Measurements from ENCODE around the gene WIPI1. TPM values are rescaled to one million over a fixed set of nuclear protein-coding genes. Genes with fewer than 3 reads are reported as not detected.

WIPI1 gene
- total RNA-seq, 4 donors from 2014 or later: 27.0 to 59.4 (median 43.5) TPM

DNA sequence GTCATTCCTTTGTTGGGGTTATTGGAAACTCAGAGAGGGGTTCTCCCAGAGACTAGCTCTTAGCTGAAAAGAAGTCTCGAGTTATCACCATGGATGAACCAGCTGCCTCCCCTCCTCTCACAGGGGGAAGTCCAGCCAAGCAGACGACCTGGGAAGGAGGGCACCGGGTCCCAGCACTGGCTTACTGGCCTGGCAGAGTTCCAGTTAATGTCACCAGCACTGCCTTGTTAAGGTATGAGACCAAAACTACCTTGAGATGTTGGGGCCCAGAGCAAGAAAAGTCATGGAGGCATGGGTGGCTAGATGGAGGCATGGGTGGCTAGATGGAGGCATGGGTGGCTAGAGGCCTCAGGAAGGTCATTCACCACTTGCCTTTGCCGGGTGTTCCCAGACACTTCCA, 72.4 kb downstream of the WIPI1 start:
- 87% methylated on average over 3 of the region's 4 CpGs for WGBS

DNA sequence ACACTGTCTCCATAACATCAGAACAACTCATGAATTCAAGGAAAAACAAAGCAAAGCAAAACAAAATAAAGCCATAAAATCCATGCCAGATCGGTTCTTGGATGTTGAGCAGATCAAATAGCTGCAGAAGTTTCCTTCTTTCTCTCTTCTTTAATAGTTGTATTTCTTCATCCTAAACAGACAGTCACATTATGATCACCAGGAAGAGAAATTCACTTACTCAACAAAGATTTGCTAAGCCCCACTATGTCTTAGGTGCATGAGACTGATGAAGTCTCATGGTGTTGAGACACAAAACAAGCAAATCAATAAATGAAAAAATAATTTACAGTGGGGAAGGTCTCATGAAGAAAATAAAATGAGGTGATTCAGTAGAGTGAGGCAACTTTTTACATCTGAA, 72.8 kb downstream of the WIPI1 start:
- Histone ChIP-seq H3K9me3 (no peaks in the 10 kb centered on the region), H3K27me3 (no peaks in the 10 kb centered on the region), H3K4me1 (peaks cover 16 to 37% (median 27%) of the 10 kb centered on the region in 4 donors), H3K27ac (replicated peaks in 1 of 4) (peak overlapping the region; percentile 4 to 35 (median 30)), H3K4me3 (no peak overlapping the region), H3K36me3 (no peaks in the 10 kb centered on the region)
- WGBS: 71% methylated on average over 1 of the region's 1 CpG
- intact Hi-C loops (cut with DNase I): no loop called here
- DNase-seq (ENCODE audit: extremely low spot score): no peak
- TF ChIP-seq, protein P1, sequence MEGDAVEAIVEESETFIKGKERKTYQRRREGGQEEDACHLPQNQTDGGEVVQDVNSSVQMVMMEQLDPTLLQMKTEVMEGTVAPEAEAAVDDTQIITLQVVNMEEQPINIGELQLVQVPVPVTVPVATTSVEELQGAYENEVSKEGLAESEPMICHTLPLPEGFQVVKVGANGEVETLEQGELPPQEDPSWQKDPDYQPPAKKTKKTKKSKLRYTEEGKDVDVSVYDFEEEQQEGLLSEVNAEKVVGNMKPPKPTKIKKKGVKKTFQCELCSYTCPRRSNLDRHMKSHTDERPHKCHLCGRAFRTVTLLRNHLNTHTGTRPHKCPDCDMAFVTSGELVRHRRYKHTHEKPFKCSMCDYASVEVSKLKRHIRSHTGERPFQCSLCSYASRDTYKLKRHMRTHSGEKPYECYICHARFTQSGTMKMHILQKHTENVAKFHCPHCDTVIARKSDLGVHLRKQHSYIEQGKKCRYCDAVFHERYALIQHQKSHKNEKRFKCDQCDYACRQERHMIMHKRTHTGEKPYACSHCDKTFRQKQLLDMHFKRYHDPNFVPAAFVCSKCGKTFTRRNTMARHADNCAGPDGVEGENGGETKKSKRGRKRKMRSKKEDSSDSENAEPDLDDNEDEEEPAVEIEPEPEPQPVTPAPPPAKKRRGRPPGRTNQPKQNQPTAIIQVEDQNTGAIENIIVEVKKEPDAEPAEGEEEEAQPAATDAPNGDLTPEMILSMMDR (IDR thresholded peaks at IDR 0.05): no peak
- TF ChIP-seq POLR2AphosphoS5 (IDR thresholded peaks at IDR 0.05) (no peak), POLR2A (IDR thresholded peaks at IDR 0.05; ENCODE audit: low read depth) (no peak), EP300 (IDR thresholded peaks at IDR 0.05) (no peak)

More for the DNA sequence above, 72.4 kb downstream of the WIPI1 start:
- no peak for DNase-seq (ENCODE audit: extremely low spot score)
- Histone ChIP-seq H3K9me3 (no peaks in the 10 kb centered on the region), H3K4me1 (peaks cover 15 to 33% (median 24%) of the 10 kb centered on the region in 4 donors), H3K27me3 (no peaks in the 10 kb centered on the region), H3K27ac (replicated peaks in 1 of 4) (no peak overlapping the region), H3K4me3 (no peak overlapping the region), H3K36me3 (no peaks in the 10 kb centered on the region)
- no peak for TF ChIP-seq EP300 (IDR thresholded peaks at IDR 0.05)
- no peak for TF ChIP-seq POLR2A (IDR thresholded peaks at IDR 0.05; ENCODE audit: low read depth)
- TF ChIP-seq, protein P1 (IDR thresholded peaks at IDR 0.05): no peak
- no peak for TF ChIP-seq POLR2AphosphoS5 (IDR thresholded peaks at IDR 0.05)
- intact Hi-C loops (cut with DNase I): no loop called here

DNA sequence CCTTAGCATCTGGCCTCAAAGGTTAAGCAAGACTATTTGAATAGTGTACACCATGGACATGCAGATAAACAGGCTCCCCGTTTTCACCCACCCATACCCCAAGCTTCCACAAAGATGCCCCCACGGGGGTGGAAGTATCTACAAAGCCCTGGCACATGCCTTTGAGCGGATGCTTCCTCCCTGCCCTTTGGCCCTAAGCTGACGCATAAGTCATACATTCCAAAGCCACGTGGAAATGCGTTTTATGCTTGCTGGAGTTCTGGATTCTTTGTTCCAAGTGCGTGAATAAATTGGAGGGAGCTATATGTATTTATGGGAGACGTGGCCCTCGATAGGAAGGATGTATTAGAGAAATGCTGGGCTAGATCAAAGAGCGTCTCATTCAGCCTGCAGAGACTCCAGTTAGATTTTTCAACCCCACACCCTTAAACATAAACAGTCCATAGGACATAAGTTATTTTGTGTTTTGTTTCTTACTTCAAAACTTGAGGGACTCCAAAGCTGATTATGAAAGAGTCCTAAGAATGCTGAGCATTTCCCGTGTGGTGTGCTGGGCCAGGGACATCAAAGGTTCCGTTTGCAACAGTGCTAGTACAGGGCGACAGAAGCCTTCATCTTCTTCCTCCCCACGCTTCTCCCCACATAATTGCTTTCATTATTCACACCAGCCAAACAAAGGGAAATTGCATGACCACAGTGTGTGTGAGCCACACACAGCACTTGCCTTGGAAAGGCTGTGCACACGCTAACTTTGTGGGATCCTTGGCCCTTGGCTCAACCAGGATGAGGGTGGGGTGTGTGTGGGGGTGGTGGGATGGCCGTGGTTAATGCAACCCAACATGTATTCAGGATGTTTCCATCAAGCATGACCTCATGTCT, 73.6 kb downstream of the WIPI1 start:
- Histone ChIP-seq H3K4me1 (peaks cover 24 to 45% (median 35%) of the 10 kb centered on the region in 4 donors), H3K36me3 (no peaks in the 10 kb centered on the region), H3K27me3 (no peaks in the 10 kb centered on the region), H3K9me3 (no peaks in the 10 kb centered on the region), H3K27ac (replicated peaks in 1 of 4) (peak overlapping the region; percentile 4 to 35 (median 26)), H3K4me3 (no peak overlapping the region)
- TF ChIP-seq EP300 (IDR thresholded peaks at IDR 0.05): no peak
- TF ChIP-seq POLR2AphosphoS5 (IDR thresholded peaks at IDR 0.05): peak in 1 of 2 donors; percentile 5
- DNase-seq (ENCODE audit: extremely low spot score): no peak
- WGBS: 54% methylated on average over 16 of the region's 16 CpGs
- intact Hi-C loops (cut with DNase I): no loop called here

DNA sequence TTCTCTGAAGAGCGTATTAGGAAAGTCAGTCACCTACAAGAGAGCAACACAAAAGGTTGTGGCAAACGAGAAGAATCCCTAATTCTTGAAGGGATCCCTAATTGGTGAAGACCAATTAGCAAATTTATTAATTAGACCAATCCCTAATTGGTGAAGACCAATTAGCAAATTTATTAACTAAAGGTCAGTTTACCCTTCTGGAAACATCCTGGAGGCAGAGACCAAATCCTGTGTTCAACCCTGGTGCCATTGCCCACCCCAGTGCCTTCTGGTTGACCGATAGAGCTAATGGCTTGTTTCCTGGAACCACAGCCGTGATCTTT, 74.2 kb downstream of the WIPI1 start:
- intact Hi-C loops (cut with DNase I): no loop called here

GRCh38 chr17:68382582-68383085, 74.7 kb downstream of the WIPI1 start:
- Histone ChIP-seq H3K27me3 (no peaks in the 10 kb centered on the region), H3K9me3 (no peaks in the 10 kb centered on the region), H3K27ac (replicated peaks in 1 of 4) (peak overlapping the region in 1 of 4 donors; percentile 25), H3K4me3 (no peak overlapping the region), H3K36me3 (no peaks in the 10 kb centered on the region), H3K4me1 (peaks cover 34 to 56% (median 44%) of the 10 kb centered on the region in 4 donors)
- DNase-seq (ENCODE audit: extremely low spot score): no peak
- TF ChIP-seq POLR2AphosphoS5 (IDR thresholded peaks at IDR 0.05) (no peak), EP300 (IDR thresholded peaks at IDR 0.05) (no peak), POLR2A (IDR thresholded peaks at IDR 0.05; ENCODE audit: low read depth) (no peak)
- TF ChIP-seq, protein P1 (IDR thresholded peaks at IDR 0.05): no peak
- 76% methylated on average over 3 of the region's 3 CpGs for WGBS
- intact Hi-C loops (cut with DNase I): no loop called here

More for the DNA sequence above, 74.2 kb downstream of the WIPI1 start:
- no peak for DNase-seq (ENCODE audit: extremely low spot score)
- Histone ChIP-seq H3K27me3 (no peaks in the 10 kb centered on the region), H3K36me3 (no peaks in the 10 kb centered on the region), H3K4me3 (no peak overlapping the region), H3K9me3 (no peaks in the 10 kb centered on the region), H3K27ac (replicated peaks in 1 of 4) (peak overlapping the region in 2 of 4 donors; percentile 19 to 25), H3K4me1 (peaks cover 30 to 51% (median 40%) of the 10 kb centered on the region in 4 donors)
- TF ChIP-seq POLR2A (IDR thresholded peaks at IDR 0.05; ENCODE audit: low read depth): no peak
- WGBS: 81% methylated on average over 4 of the region's 4 CpGs
